Measurements from ENCODE around the gene POU4F2. TPM values are rescaled to one million over a fixed set of nuclear protein-coding genes. Genes with fewer than 3 reads are reported as not detected.

POU4F2 gene, protein sequence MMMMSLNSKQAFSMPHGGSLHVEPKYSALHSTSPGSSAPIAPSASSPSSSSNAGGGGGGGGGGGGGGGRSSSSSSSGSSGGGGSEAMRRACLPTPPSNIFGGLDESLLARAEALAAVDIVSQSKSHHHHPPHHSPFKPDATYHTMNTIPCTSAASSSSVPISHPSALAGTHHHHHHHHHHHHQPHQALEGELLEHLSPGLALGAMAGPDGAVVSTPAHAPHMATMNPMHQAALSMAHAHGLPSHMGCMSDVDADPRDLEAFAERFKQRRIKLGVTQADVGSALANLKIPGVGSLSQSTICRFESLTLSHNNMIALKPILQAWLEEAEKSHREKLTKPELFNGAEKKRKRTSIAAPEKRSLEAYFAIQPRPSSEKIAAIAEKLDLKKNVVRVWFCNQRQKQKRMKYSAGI
- polyA plus RNA-seq (ENCODE audit: low read depth in 6 of 6): not detected

DNA sequence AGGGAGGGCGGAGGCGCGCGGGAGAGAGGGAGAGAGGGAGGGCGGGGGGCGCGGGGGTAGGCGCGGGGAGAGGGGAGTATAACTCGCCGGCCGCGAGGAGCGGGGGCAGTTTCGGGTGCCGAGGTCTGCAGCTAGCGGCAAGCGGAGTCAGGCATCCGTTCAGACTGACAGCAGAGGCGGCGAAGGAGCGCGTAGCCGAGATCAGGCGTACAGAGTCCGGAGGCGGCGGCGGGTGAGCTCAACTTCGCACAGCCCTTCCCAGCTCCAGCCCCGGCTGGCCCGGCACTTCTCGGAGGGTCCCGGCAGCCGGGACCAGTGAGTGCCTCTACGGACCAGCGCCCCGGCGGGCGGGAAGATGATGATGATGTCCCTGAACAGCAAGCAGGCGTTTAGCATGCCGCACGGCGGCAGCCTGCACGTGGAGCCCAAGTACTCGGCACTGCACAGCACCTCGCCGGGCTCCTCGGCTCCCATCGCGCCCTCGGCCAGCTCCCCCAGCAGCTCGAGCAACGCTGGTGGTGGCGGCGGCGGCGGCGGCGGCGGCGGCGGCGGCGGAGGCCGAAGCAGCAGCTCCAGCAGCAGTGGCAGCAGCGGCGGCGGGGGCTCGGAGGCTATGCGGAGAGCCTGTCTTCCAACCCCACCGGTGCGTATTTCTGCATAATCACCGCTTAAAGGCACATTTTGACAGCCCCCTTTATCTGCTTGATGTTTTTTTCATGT lies at the start of gene POU4F2:
Gene POU4F2, plus strand, starts transcription at position 108 of the 720 bp plus-strand sequence. Its CDS starts 248 bp downstream, at position 356.
- peaks cover 0 to 25% (median 10%) of the 10 kb centered on the region in 7 donors for H3K9me3 Mint-ChIP-seq
- H3K27ac Mint-ChIP-seq: peak within 1 kb of the TSS in 2 of 6 donors; percentile 24 to 76
- H3K4me1 Mint-ChIP-seq: peaks cover 18 to 26% (median 25%) of the 10 kb centered on the region in 3 donors
- peaks cover 53 to 85% (median 83%) of the 10 kb centered on the region in 3 donors for H3K27me3 Mint-ChIP-seq
- H3K36me3 Mint-ChIP-seq: peaks cover 0 to 10% of the 10 kb centered on the region in 2 donors
- no peak for DNase-seq
- peak within 1 kb of the TSS in 7 of 8 donors; percentile 50 to 85 (median 64) for H3K4me3 Mint-ChIP-seq
- ATAC-seq (ENCODE audit: low read depth in 2 of 2): no peak

GRCh38 chr4:146590801-146591200 lies 47.9 kb upstream of the POU4F2 start:
- Mint-ChIP-seq H3K36me3 (peaks cover 0 to 14% of the 10 kb centered on the region in 2 donors), H3K4me1 (no peaks in the 10 kb centered on the region), H3K27me3 (peaks cover 6 to 23% (median 8%) of the 10 kb centered on the region in 3 donors), H3K27ac (no peak overlapping the region), H3K4me3 (no peak overlapping the region), H3K9me3 (peaks cover 5 to 20% (median 9%) of the 10 kb centered on the region in 7 donors)
- DNase-seq: no peak
- no peak for ATAC-seq (ENCODE audit: low read depth in 2 of 2)

DNA sequence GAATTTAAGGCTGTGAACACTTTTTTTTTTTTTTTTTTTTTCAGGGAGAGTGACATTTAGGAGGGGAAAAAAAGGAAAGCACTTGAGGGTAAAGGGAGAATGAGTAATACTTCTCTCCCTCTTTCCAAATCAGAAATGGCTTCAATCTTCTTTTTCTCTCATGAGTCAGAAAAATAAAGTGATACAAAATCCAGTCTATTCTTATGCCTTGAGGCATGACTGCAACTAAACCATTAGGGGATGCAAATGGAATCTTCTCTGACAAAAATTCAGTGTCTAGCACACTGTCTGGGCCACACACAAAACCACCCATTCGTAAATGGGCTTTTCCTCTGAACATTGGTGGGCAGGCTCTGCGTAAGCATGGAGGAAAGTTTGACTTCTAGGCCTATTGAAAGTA lies 46.7 kb upstream of the POU4F2 start:
- Mint-ChIP-seq H3K9me3 (peaks cover 8 to 29% (median 14%) of the 10 kb centered on the region in 7 donors), H3K4me3 (no peak overlapping the region), H3K27me3 (peaks cover 3 to 16% (median 6%) of the 10 kb centered on the region in 3 donors), H3K4me1 (no peaks in the 10 kb centered on the region), H3K36me3 (peaks cover 5 to 14% of the 10 kb centered on the region in 2 donors), H3K27ac (no peak overlapping the region)
- DNase-seq: no peak
- no peak for ATAC-seq (ENCODE audit: low read depth in 2 of 2)

DNA sequence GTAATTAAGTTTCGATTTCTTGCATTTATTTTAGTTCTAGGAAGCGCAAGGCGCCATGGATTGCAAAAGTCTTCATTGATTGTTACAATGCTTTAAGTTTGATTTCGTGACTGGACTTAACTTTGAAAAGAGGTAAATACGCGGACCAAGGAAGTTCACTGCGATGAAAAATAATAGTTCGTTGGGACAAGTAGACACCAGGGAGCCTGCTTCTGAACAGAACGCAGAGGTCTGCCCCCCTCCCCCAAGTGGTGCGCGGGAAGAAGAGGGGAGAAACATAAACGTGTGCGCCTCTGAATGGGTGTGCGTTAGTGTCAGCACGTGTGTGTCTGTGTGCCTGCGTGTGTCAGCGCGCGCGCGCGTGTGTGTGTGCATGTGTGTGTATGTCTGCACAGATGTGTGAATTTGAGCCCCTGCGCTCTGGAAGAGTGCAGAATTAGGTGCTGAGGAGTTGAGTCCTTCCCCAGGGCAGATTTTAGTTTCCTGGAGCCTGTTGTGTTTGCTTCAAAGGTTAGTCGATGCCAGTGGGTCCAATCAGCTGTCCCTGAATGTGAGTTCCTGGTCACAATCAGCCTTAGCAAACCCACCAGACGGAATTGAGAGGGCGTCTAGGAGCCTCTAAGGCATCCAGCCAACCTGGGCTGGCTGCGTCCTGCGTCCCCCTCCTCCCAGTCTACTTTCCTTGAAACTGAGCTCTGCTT lies 5.8 kb upstream of the POU4F2 start:
- Mint-ChIP-seq H3K27me3 (peaks cover 65 to 79% (median 73%) of the 10 kb centered on the region in 3 donors), H3K4me1 (peaks cover 7 to 8% (median 7%) of the 10 kb centered on the region in 3 donors), H3K27ac (no peak overlapping the region), H3K9me3 (peaks cover 0 to 18% (median 5%) of the 10 kb centered on the region in 7 donors), H3K4me3 (no peak overlapping the region), H3K36me3 (peaks cover 0 to 8% of the 10 kb centered on the region in 2 donors)
- DNase-seq (no peak), ATAC-seq (ENCODE audit: low read depth in 2 of 2) (no peak)

- Mint-ChIP-seq H3K4me1 (peaks cover 11 to 12% (median 12%) of the 10 kb centered on the region in 3 donors), H3K27ac (peak overlapping the region in 1 of 6 donors; percentile 39), H3K36me3 (peaks cover 0 to 10% of the 10 kb centered on the region in 2 donors), H3K27me3 (peaks cover 62 to 79% (median 75%) of the 10 kb centered on the region in 3 donors), H3K4me3 (no peak overlapping the region), H3K9me3 (peaks cover 0 to 18% (median 5%) of the 10 kb centered on the region in 7 donors)
- DNase-seq: no peak
- no peak for ATAC-seq (ENCODE audit: low read depth in 2 of 2)
Observed at GRCh38 chr4:146633471-146633800, 5.3 kb upstream of the POU4F2 start.

- no peak overlapping the region for H3K27ac Mint-ChIP-seq
- ATAC-seq (ENCODE audit: low read depth in 2 of 2) (no peak), DNase-seq (no peak)
- peaks cover 61 to 77% (median 70%) of the 10 kb centered on the region in 3 donors for H3K27me3 Mint-ChIP-seq
- H3K4me3 Mint-ChIP-seq: no peak overlapping the region
- H3K9me3 Mint-ChIP-seq: peaks cover 0 to 18% (median 5%) of the 10 kb centered on the region in 7 donors
- peaks cover 0 to 10% of the 10 kb centered on the region in 2 donors for H3K36me3 Mint-ChIP-seq
- H3K4me1 Mint-ChIP-seq: peaks cover 16 to 19% (median 18%) of the 10 kb centered on the region in 3 donors
Observed at GRCh38 chr4:146634825-146635224, 3.9 kb upstream of the POU4F2 start.

DNA sequence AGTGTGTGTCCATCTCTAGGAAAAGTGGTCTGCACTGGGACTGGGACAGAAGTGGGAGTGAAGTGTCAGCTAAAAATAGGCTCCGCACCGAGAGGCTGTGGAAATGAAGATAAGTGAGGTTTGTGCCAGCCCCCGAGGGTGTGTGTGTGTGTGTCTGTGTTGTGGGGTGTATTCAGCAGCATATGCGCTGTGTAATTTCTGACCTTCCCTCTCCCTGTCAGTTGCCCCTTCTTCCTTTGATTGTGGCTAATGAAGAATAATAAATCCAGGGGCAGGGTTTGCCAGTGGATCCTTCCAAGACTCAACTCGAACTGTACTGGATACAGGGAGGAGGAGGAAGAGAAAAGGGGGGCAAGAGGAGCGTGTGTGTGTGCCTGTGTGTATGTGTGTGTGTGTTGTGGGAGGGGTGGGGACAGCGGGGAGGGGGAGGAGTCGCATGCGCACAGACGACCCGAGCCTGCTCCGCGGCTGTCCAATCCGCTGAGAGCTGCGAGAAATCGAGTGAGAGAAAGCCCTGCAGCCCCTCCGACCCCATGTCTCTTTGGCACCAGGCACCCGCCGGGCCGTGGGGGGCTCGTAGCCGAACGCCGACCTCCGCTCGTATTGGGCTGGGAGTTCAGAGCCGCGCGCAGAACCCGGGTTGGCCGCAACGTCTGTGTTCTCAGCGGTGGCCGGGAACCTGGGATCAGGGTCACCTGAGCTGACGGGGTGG lies 916 bp upstream of the POU4F2 start:
- H3K9me3 Mint-ChIP-seq: peaks cover 0 to 19% (median 10%) of the 10 kb centered on the region in 7 donors
- H3K27ac Mint-ChIP-seq: peak overlapping the region in 3 of 6 donors; percentile 24 to 83 (median 76)
- no peak for DNase-seq
- H3K4me3 Mint-ChIP-seq: peak overlapping the region; percentile 30 to 85 (median 64)
- peaks cover 54 to 85% (median 83%) of the 10 kb centered on the region in 3 donors for H3K27me3 Mint-ChIP-seq
- H3K4me1 Mint-ChIP-seq: peaks cover 18 to 26% (median 25%) of the 10 kb centered on the region in 3 donors
- no peak for ATAC-seq (ENCODE audit: low read depth in 2 of 2)
- peaks cover 0 to 10% of the 10 kb centered on the region in 2 donors for H3K36me3 Mint-ChIP-seq

DNA sequence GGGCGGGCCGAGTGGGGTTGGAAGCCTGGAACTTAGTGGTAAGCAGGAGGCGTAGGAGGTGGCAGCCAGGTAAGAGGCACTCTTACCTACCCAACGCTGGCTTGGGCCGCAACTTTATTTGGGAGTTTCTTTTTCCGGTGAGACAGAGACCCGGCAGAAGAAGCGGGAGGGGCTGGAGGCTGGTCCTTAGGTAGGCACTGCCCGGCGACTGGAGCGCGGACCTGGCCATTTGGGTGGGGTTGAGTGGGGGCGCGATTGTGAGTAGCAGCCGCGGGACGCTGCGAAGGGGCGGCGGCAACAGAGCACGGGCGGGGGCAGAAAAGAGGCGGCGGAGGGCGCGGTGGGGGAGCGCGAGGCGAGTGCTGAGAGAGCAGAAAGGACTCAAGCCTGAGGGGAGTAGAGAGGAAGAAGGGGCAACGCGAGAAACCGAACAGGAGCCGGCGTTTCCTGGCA lies 334 bp upstream of the POU4F2 start:
- ATAC-seq (ENCODE audit: low read depth in 2 of 2) (no peak), DNase-seq (no peak)
- H3K27ac Mint-ChIP-seq: no peak overlapping the region
- H3K27me3 Mint-ChIP-seq: peaks cover 52 to 85% (median 83%) of the 10 kb centered on the region in 3 donors
- peaks cover 0 to 10% of the 10 kb centered on the region in 2 donors for H3K36me3 Mint-ChIP-seq
- H3K4me3 Mint-ChIP-seq: peak overlapping the region in 6 of 8 donors; percentile 16 to 83 (median 65)
- peaks cover 0 to 19% (median 10%) of the 10 kb centered on the region in 7 donors for H3K9me3 Mint-ChIP-seq
- H3K4me1 Mint-ChIP-seq: peaks cover 18 to 26% (median 25%) of the 10 kb centered on the region in 3 donors

DNA sequence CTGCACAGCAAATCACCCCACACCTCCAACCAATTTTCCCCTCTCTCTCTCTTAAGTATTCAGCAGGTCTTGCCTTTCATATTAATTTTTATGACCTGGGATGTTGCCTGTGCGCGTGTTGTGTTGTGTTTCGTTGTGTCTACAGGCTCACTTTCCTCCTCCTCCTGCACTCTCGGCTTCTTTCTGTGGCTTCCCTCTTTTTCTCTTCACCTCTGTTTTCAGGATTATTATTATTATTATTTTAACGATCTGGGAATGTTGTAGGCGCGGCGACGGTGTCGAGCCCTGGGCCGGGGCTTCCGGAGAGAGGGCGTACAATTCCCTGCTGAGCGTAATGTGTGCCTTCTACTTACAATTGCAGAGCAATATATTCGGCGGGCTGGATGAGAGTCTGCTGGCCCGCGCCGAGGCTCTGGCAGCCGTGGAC lies 826 bp downstream of the POU4F2 start:
- peaks cover 0 to 10% of the 10 kb centered on the region in 2 donors for H3K36me3 Mint-ChIP-seq
- peaks cover 57 to 87% (median 85%) of the 10 kb centered on the region in 3 donors for H3K27me3 Mint-ChIP-seq
- ATAC-seq (ENCODE audit: low read depth in 2 of 2) (no peak), DNase-seq (no peak)
- H3K4me3 Mint-ChIP-seq: peak overlapping the region in 5 of 8 donors; percentile 29 to 60 (median 50)
- peaks cover 18 to 26% (median 25%) of the 10 kb centered on the region in 3 donors for H3K4me1 Mint-ChIP-seq
- peaks cover 0 to 31% (median 10%) of the 10 kb centered on the region in 7 donors for H3K9me3 Mint-ChIP-seq
- H3K27ac Mint-ChIP-seq: no peak overlapping the region

GRCh38 chr4:146640021-146640464 lies 1.4 kb downstream of the POU4F2 start:
- Mint-ChIP-seq H3K4me1 (peaks cover 18 to 26% (median 25%) of the 10 kb centered on the region in 3 donors), H3K4me3 (peak overlapping the region in 2 of 8 donors; percentile 47 to 60), H3K27me3 (peaks cover 58 to 93% (median 91%) of the 10 kb centered on the region in 3 donors), H3K27ac (no peak overlapping the region), H3K9me3 (peaks cover 0 to 31% (median 7%) of the 10 kb centered on the region in 7 donors), H3K36me3 (peaks cover 0 to 10% of the 10 kb centered on the region in 2 donors)
- DNase-seq (no peak), ATAC-seq (ENCODE audit: low read depth in 2 of 2) (no peak)

GRCh38 chr4:146640465-146641061 lies 1.9 kb downstream of the POU4F2 start:
- H3K36me3 Mint-ChIP-seq: peaks cover 0 to 10% of the 10 kb centered on the region in 2 donors
- H3K27me3 Mint-ChIP-seq: peaks cover 56 to 94% (median 90%) of the 10 kb centered on the region in 3 donors
- H3K27ac Mint-ChIP-seq: no peak overlapping the region
- H3K4me1 Mint-ChIP-seq: peaks cover 18 to 26% (median 25%) of the 10 kb centered on the region in 3 donors
- H3K4me3 Mint-ChIP-seq: peak overlapping the region in 2 of 8 donors; percentile 38 to 47
- ATAC-seq (ENCODE audit: low read depth in 2 of 2) (no peak), DNase-seq (no peak)
- H3K9me3 Mint-ChIP-seq: peaks cover 0 to 31% (median 7%) of the 10 kb centered on the region in 7 donors
